SK-N-SH treated with all-trans-retinoic acid at 6 μM for 48 hours (cell line): Measurements from ENCODE around the gene DCLK2.

Source experiments
- ATAC-seq: fragments of 200-7000 bp; cut with Tn5 transposase; 3 replicates; pipeline ENCODE4 v1.9.1; 2020; ENCODE audit warnings: mild to moderate bottlenecking, moderate library complexity
- ARNTL ChIP-seq: fragments of 450-650 bp; formaldehyde crosslinking; IDR thresholded peaks from 2 replicates; pipeline ENCODE4 v1.5.0; 2020; ENCODE audit warnings: low read depth, mild to moderate bottlenecking, moderate library complexity, borderline replicate concordance
- BACH2 ChIP-seq: fragments of 250-450 bp; sonication (Bioruptor Pico); IDR thresholded peaks from 2 replicates; pipeline ENCODE4 v1.9.0; 2021; ENCODE audit warnings: mild to moderate bottlenecking, borderline replicate concordance
- CREB5 ChIP-seq: fragments of 250-450 bp; sonication (Bioruptor Pico); IDR thresholded peaks from 2 replicates; pipeline ENCODE4 v1.5.1; 2020; ENCODE audit warnings: low read depth, mild to moderate bottlenecking, moderate library complexity
- CSDC2 ChIP-seq: fragments of 250-450 bp; sonication (Bioruptor Pico); IDR thresholded peaks from 2 replicates; pipeline ENCODE4 v1.5.0; 2020; ENCODE audit warnings: mild to moderate bottlenecking, moderate library complexity
- CSRNP3 ChIP-seq: fragments of 250-450 bp; sonication (Bioruptor Pico); IDR thresholded peaks from 2 replicates; pipeline ENCODE4 v1.5.1; 2021; ENCODE audit warnings: mild to moderate bottlenecking, moderate library complexity
- ESRRG ChIP-seq: fragments of 250-450 bp; sonication (Bioruptor Pico); IDR thresholded peaks from 2 replicates; pipeline ENCODE4 v1.6.1; 2021; ENCODE audit warnings: mild to moderate bottlenecking
- GLIS3 ChIP-seq: fragments of 250-450 bp; sonication (Bioruptor Pico); IDR thresholded peaks from 2 replicates; pipeline ENCODE4 v1.5.0; 2020; ENCODE audit warnings: mild to moderate bottlenecking, moderate library complexity
- ISL1 ChIP-seq: fragments of 250-450 bp; sonication (Bioruptor Pico); IDR thresholded peaks from 2 replicates; pipeline ENCODE4 v2.1.2; 2022; ENCODE audit warnings: mild to moderate bottlenecking, moderate library complexity
- OSR1 ChIP-seq: fragments of 250-450 bp; sonication (Bioruptor Pico); IDR thresholded peaks from 2 replicates; pipeline ENCODE4 v1.8.0; 2022; ENCODE audit warnings: moderate library complexity, mild to moderate bottlenecking, inconsistent platforms
- PATZ1 ChIP-seq: fragments of 250-450 bp; sonication (Bioruptor Pico); IDR thresholded peaks from 2 replicates; pipeline ENCODE4 v1.8.0; 2020; ENCODE audit warnings: mild to moderate bottlenecking, moderate library complexity, borderline replicate concordance
- POU6F1 ChIP-seq: fragments of 250-450 bp; sonication (Bioruptor Pico); IDR thresholded peaks from 2 replicates; pipeline ENCODE4 v1.8.0; 2021; ENCODE audit warnings: low read depth, mild to moderate bottlenecking, moderate library complexity, borderline replicate concordance
- PPARA ChIP-seq: fragments of 250-450 bp; sonication (Bioruptor Pico); IDR thresholded peaks from 2 replicates; pipeline ENCODE4 v1.5.0; 2020; ENCODE audit warnings: mild to moderate bottlenecking, borderline replicate concordance
- RARB ChIP-seq: fragments of 250-450 bp; sonication (Bioruptor Pico); IDR thresholded peaks from 2 replicates; pipeline ENCODE4 v1.8.0; 2021; ENCODE audit warnings: mild to moderate bottlenecking, moderate library complexity
- SNAI2 ChIP-seq: fragments of 250-450 bp; sonication (Bioruptor Pico); IDR thresholded peaks from 2 replicates; pipeline ENCODE4 v1.5.0; 2020; ENCODE audit warnings: mild to moderate bottlenecking, moderate library complexity
- TCF4 ChIP-seq: fragments of 250-450 bp; sonication (Bioruptor Pico); IDR thresholded peaks from 2 replicates; pipeline ENCODE4 v1.8.0; 2021; ENCODE audit warnings: mild to moderate bottlenecking, moderate library complexity, borderline replicate concordance
- TOX ChIP-seq: fragments of 250-450 bp; sonication (Bioruptor Pico); IDR thresholded peaks from 2 replicates; pipeline ENCODE4 v1.8.0; 2021; ENCODE audit warnings: mild to moderate bottlenecking, moderate library complexity, borderline replicate concordance
- TSHZ2 ChIP-seq: fragments of 250-450 bp; sonication (Bioruptor Pico); IDR thresholded peaks from 2 replicates; pipeline ENCODE4 v1.5.0; 2020; ENCODE audit warnings: mild to moderate bottlenecking, moderate library complexity
- ZFP3 ChIP-seq: fragments of 250-450 bp; sonication (Bioruptor Pico); IDR thresholded peaks from 2 replicates; pipeline ENCODE4 v1.5.0; 2020; ENCODE audit warnings: mild to moderate bottlenecking, moderate library complexity
- ZFP30 ChIP-seq: fragments of 450-650 bp; formaldehyde crosslinking; IDR thresholded peaks from 2 replicates; pipeline ENCODE4 v1.5.0; 2022; ENCODE audit warnings: mild to moderate bottlenecking, moderate library complexity
- ZNF565 ChIP-seq: fragments of 450-650 bp; formaldehyde crosslinking; conservative IDR thresholded peaks from 2 replicates; pipeline ENCODE4 v1.5.0; 2020; ENCODE audit warnings: low read depth, mild to moderate bottlenecking, moderate library complexity
- ZNF70 ChIP-seq: fragments of 450-650 bp; formaldehyde crosslinking; IDR thresholded peaks from 2 replicates; pipeline ENCODE4 v1.5.0; 2020; ENCODE audit warnings: mild to moderate bottlenecking, moderate library complexity
- ZNF8 ChIP-seq: fragments of 450-650 bp; formaldehyde crosslinking; IDR thresholded peaks from 2 replicates; pipeline ENCODE4 v1.5.0; 2020; ENCODE audit warnings: mild to moderate bottlenecking, moderate library complexity

Gene DCLK2

GRCh38 chr4:150205016-150205415, 126.8 kb downstream of the DCLK2 start:
- ATAC-seq, result no peak
- TF ChIP-seq ZFP3 (CRISPR knock-in tag), result no peak
- no peak for TF ChIP-seq ZNF8
- TF ChIP-seq ZNF565 (CRISPR knock-in tag), result no peak
- no peak for TF ChIP-seq RARB (CRISPR knock-in tag)
- TF ChIP-seq, all 23 proteins: peak for 0

- TF ChIP-seq TOX (CRISPR knock-in tag) (no peak), ZNF565 (CRISPR knock-in tag) (no peak), ZFP30 (no peak), PATZ1 (CRISPR knock-in tag) (no peak), POU6F1 (CRISPR knock-in tag) (no peak), SNAI2 (CRISPR knock-in tag) (no peak), CSRNP3 (CRISPR knock-in tag) (no peak), OSR1 (no peak), BACH2 (CRISPR knock-in tag) (no peak), ZNF8 (no peak), GLIS3 (no peak), ISL1 (no peak), PPARA (CRISPR knock-in tag) (no peak), ZNF70 (CRISPR knock-in tag) (no peak), ZFP3 (CRISPR knock-in tag) (no peak), TCF4 (CRISPR knock-in tag) (no peak), ARNTL (CRISPR knock-in tag) (no peak), CSDC2 (CRISPR knock-in tag) (no peak), ESRRG (CRISPR knock-in tag) (no peak), RARB (CRISPR knock-in tag) (no peak)
- TF ChIP-seq, all 23 proteins: peak for 0
- ATAC-seq, result no peak
Measured at GRCh38 chr4:150206265-150206664, 128.0 kb downstream of the DCLK2 start.

- ATAC-seq, result no peak
- TF ChIP-seq ZNF70 (CRISPR knock-in tag) (no peak), ZFP3 (CRISPR knock-in tag) (peak; percentile 57; the same call in 1 of the 2 replicates), ESRRG (CRISPR knock-in tag) (no peak), RARB (CRISPR knock-in tag) (no peak), CSDC2 (CRISPR knock-in tag) (no peak), ISL1 (0 out of 2 replicates have a peak, but pooled peaks have one; percentile 12), BACH2 (CRISPR knock-in tag) (0 out of 2 replicates have a peak, but pooled peaks have one; percentile 36), TSHZ2 (CRISPR knock-in tag) (peak; percentile 19; the same call in 1 of the 2 replicates)
Measured at GRCh38 chr4:150206954-150207353, 128.7 kb downstream of the DCLK2 start.

- TF ChIP-seq ZNF565 (CRISPR knock-in tag), result no peak
- TF ChIP-seq CSDC2 (CRISPR knock-in tag), result no peak
- no peak for TF ChIP-seq BACH2 (CRISPR knock-in tag)
- TF ChIP-seq CREB5 (CRISPR knock-in tag), result no peak
- no peak for TF ChIP-seq RARB (CRISPR knock-in tag)
- TF ChIP-seq ISL1, result no peak
- TF ChIP-seq ZNF8, result no peak
- TF ChIP-seq OSR1, result no peak
- TF ChIP-seq ZNF70 (CRISPR knock-in tag), result no peak
- TF ChIP-seq POU6F1 (CRISPR knock-in tag), result no peak
- ATAC-seq, result no peak
Measured at GRCh38 chr4:150207871-150208270, 129.6 kb downstream of the DCLK2 start.
